C4-2B (cell line): Measurements from ENCODE around the gene ARPC4.

ENCODE experiments used
- CTCF ChIP-seq: fragments of 450-650 bp; conservative IDR thresholded peaks from 2 replicates; pipeline ENCODE4 v1.5.1; 2017; ENCODE audit warnings: mild to moderate bottlenecking
- ZFX ChIP-seq: fragments of 450-650 bp; IDR thresholded peaks from 2 replicates; pipeline ENCODE4 v1.6.1; 2017

DNA sequence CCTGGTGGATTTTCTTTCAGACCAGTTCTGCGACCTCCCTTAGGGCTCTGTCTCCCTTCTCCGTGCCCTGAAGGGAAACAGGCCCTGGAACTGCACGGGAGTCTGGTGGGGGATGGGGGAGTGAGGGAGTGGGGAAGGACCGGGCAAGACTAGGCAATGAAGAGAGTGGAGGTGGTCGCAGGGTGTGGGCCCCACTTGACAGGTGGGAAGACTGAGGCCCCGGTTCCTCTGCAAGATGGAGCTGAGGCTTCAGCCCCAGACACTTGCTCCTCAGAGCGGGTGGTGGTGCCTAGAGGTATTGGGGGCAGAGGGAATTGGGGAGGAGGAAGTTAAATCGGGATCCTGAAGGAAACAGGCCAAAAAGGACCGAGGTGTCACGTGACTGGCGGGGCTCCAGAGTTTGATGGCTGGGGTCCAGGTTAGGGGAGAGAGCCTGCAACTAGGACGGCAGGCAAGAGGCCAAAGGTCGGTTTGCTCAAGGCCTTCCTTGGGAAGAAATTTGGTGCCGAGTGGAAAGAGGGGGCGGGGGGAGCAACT lies 22.5 kb upstream of the ARPC4 start:
- TF ChIP-seq CTCF (no peak), ZFX (no peak)
